ENCODE measurements around the gene MAMSTR. TPM values are rescaled to one million over a fixed set of nuclear protein-coding genes. Genes with fewer than 3 reads are reported as not detected.

MAMSTR gene, protein sequence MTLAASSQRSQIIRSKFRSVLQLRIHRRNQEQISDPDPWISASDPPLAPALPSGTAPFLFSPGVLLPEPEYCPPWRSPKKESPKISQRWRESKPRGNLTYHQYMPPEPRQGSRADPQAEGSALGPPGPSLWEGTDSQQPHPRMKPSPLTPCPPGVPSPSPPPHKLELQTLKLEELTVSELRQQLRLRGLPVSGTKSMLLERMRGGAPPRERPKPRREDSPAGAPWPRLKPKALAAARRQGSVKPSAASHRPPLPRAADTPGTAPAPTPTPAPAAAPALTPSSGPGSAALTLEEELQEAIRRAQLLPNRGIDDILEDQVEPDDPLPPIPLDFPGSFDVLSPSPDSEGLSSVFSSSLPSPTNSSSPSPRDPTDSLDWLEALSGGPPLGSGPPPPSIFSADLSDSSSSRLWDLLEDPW
- 0.18 to 0.42 TPM (median 0.34 TPM) in 5 replicates for total RNA-seq (2022; extraction: Qiagen RNA extraction)

DNA sequence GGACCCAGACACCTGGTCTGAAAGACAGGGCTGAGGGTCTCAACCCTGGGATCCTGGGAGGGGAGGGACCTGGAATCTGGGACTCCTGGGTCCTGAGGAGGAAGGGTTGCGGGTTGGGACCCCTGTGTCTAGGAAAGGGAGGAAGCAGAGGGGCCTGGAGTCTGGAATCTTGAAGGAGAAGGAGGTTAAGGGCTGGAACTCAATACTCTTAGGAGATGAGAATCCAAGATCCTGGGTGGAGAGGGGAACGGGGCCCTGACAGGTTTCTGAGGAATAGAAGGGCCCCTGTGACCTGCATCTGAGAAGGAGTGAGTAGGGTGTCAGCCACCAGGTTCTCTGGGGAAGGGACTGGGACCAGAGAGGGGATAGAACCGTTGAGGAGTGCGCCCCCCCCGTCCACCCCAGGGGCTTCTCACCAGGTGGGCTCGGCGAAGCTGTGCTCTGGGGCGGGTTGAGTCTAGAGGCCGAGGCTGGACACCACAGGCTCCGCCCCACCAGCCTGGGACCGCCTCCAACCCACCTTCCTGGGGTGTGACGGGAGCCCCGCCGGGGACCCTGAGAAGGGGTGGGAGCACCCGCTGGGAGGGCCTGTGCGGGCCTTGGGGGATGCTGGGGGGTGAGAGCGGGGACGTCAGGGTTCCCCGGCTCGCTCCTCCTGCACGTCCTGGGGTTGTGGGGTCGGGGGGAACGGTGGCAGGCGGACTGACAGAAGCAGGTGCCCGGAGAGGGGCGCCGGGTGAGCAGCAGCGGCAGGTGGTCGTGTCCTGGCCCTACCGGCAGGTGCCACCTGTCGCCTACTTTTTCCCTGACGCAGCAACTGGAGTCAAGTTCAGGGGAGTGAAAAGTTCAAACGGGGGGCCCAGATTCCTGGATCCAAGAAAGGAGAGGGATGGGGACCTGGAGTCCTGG lies at the start of gene MAMSTR:
Gene MAMSTR (minus strand): TSS at position 463 of the 909 bp plus-strand sequence. CDS start 694 bp downstream, outside the sequence.

DNA sequence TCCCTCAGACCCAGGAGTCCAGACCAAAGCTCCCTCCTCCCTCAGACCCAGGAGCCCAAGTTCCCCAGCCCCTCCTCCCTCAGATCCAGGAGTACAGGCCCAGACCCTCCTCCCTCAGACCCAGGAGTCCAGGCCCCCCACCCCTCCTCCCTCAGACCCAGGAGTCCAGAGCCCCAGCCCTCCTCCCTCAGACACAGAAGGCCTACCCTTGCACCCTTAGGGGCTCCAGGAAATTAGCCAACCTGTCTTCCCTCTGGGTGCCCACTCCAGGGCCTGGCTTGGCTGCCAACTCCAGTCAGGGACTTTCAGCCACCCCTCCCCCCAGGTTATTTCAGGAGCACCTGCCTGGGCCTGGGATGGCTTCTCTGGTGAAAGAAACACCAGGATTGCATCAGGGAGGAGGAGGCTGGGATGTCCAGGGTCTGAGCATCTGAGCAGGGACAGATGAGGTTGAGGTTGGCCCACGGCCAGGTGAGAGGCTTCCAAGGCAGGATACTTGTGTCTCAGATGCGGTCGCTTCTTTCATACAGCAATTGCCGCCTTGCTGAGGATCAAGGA lies 35.6 kb upstream of the MAMSTR start, which contains the start of gene FGF21:
Gene FGF21 (plus strand): TSS at position 441 of the 558 bp plus-strand sequence. CDS start 713 bp downstream, outside the sequence.

DNA sequence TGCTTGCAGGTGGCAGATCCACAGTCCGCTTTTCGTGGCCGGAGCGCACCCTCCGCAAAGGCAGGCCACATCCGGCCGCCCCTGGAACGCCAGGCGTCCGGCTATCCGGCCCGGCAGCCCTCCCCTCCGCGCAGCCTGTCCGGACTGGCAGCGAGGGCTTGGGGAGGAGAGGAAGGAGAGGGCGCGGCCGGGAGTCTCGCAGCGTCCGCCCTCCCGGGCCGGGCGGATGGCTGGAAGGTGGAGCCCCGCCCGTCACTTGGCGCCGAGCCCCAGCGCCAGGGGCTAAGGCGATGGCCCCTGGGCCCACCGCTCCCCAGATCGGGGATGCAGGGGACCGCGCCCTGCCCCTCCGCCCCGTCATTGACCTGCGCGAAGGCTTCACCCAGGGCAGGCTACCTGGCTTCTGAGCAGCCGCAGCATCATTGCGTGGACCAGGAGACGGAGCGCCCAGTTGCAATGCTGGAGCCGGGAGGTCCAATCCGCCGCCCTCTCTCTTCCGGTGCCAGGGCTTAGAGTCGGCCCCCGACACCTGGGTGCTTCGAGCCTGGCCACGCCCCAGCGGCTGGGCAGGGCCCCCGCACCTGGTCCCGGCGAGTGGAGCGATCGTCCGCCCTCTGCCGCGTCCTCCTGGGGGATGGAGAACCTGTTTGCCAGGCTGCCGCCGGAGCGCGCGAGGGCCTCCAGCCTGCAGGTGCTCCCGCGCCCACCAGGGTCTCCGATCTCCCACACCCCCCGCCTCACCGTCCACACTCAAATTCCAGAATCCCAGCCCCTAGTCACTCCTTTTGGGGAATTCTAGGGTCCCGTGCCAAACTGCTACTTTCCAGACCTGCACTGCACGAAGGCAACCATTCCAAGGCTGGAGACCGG lies 33.2 kb upstream of the MAMSTR start, which contains the start of gene FUT1:
Gene FUT1 (minus strand): TSS at position 146 of the 870 bp plus-strand sequence. CDS start 1,360 bp downstream, outside the sequence.

DNA sequence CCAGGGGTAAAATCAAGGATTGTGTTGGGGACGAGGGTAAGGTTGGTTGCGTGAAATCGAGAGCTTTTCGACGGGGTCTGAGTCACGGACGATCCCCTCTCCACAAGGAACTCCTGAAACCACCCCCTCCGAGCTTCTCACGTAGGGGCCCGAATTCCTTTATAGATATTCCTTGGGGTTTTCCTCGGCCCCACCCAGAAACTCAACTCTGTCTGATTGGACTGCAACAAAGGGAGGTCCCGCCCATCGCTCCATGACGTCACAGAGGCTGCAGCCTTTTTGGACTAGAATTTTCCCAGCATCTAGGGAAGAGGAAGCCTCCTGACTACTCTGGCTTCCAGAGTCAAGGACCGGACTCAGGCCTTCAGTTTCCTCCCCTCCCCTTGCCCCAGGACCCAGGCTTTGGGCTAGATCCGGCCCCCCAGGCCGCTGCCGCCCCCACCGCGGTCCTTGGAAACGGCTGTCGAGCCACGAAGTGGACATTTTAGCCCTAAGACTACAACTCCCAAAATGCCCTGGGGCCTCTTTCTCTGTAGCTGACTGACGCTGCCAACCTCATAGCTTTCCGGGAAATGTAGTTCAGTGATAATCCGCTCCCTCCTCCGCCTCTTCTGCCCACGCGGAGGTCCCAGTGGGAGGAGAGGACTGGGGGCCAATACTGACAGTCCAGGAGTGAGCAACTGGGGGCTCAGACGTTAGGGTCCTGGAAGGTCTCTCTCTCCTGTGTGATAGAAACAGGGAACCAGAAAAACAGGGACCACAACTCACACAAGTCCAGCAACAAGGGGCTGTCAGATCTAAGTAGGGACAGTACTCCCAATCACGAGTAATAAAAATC lies 27.4 kb upstream of the MAMSTR start, which contains the start of gene IZUMO1:
Gene IZUMO1 (minus strand): TSS at position 172 of the 838 bp plus-strand sequence. CDS start 1,050 bp downstream, outside the sequence.

DNA sequence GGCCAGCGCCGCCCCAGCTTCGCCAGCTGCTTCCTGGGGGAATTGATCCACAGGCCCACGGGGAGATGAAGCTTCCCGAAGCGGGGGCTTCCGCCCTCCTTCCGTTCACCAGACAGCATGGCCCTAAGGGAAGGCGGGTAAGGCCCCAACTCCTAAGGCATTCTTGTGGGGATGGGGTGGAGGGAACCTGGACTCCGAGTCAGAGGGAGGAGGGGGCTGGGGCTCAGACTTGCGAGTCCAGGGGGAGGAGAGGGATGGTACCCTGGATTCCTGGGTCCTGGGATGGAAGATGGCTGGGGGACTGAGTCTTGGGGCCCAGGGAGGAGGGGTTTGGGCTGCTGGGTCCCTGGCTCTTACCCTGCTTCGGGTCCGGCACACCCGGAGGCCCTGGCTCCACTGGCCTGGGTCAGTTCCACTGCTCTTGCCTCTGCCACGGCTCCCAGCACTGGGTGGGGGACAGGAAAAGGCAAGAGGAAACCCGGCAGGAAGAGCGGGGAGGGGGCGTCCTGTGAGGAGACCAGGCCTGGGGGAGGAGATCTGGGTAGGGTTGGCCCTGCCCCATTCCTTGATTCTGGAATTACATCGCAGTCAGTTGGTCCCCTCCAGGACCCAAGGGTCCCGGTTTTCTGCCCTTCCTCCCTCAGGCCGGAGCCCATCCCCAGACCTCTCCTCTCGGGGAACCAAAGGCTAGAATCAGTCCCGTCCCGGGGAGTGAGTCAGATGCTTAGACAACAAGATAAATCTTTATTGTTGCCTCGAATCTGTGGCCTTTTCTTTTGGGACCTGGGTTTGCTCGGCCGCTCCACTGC lies 20.8 kb upstream of the MAMSTR start, which contains the start of gene RASIP1:
Gene RASIP1 (minus strand): TSS at position 447 of the 809 bp plus-strand sequence. CDS start 328 bp downstream, at position 119.

DNA sequence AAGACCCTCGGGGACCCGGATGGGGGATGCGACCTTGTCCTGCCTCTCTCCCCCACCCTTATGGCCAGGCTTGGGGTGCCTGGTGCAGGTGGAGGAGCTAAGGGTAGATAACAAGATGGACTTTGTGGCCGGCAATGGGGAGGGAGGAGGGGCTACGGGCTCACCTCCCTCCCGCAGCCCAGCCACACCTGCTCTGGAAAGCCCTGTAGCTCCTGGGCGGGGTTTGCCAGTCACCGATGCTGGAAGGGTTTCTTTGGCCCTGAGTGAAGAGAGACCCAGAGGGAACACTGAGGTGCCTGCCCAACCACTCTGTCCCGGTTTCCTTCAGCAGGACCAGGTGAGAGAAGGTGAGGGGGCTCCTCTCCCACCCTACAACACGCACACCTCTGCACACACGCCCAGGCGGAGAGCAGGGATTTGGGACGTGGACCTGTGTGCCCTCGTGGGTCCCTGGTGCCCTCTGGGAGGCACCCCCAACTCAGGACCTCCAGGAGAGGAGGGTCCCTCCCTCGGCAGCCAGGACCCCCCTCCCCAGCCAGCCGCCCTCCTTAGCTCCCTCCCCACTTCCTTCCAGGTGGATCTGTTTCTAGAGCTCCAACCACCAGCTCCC lies 23.7 kb downstream of the MAMSTR start, which contains the start of gene FUT2:
Gene FUT2 (plus strand): TSS at position 229 of the 610 bp plus-strand sequence. CDS start 6,986 bp downstream, outside the sequence.

DNA sequence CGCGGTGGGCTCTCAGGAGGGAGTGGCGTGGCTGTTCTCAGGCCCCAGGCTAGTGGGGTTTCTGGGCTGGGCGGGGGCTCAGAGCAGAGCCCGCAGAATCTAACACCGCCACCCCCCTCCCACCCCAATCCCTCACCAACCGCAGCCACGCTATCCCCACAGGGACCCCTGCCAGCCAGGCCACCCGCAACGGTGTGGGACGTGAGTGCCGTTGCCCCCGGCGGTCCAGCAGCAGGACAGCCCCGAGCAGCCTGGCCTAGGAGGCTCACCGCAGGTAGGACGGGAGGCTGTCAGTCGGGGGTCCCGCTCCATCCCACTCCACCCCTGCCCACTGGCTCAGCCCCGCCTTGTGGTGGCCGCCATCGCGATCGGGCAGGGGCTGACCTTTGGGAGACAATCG lies 46.5 kb downstream of the MAMSTR start, which contains the start of gene NTN5:
Gene NTN5 (minus strand): TSS at position 24 of the 400 bp plus-strand sequence. CDS start 2,031 bp downstream, outside the sequence.

Other genes with a start within 250 kb of the MAMSTR start
- gene LMTK3, start 207.9 kb downstream of the MAMSTR start, total RNA-seq (2022; extraction: Qiagen RNA extraction) = 2.1 to 5.4 TPM (median 4.9 TPM) in 5 replicates
- 14.1 to 18.6 TPM (median 16.0 TPM) in 5 replicates for gene SULT2B1, start 167.6 kb downstream of the MAMSTR start, total RNA-seq (2022; extraction: Qiagen RNA extraction)
- gene SPACA4, start 113.0 kb downstream of the MAMSTR start, total RNA-seq (2022; extraction: Qiagen RNA extraction) = not detected in 5 replicates
- gene FAM83E, start 104.6 kb downstream of the MAMSTR start, total RNA-seq (2022; extraction: Qiagen RNA extraction) = 0.14 to 0.42 TPM (median 0.22 TPM) in 5 replicates
- gene RPL18, start 100.5 kb downstream of the MAMSTR start, total RNA-seq (2022; extraction: Qiagen RNA extraction) = 3,098 to 3,568 TPM (median 3,229 TPM) in 5 replicates
- gene SPHK2, start 100.2 kb downstream of the MAMSTR start, total RNA-seq (2022; extraction: Qiagen RNA extraction) = 10.0 to 16.5 TPM (median 13.6 TPM) in 5 replicates
- gene DBP, start 82.3 kb downstream of the MAMSTR start, total RNA-seq (2022; extraction: Qiagen RNA extraction) = 1.0 to 2.9 TPM (median 2.5 TPM) in 5 replicates
- 7.9 to 13.4 TPM (median 9.7 TPM) in 5 replicates for gene CA11, start 73.5 kb downstream of the MAMSTR start, total RNA-seq (2022; extraction: Qiagen RNA extraction)
- gene NTN5, start 46.7 kb downstream of the MAMSTR start, total RNA-seq (2022; extraction: Qiagen RNA extraction) = 0.07 to 0.19 TPM (median 0.10 TPM) in 4 of 5 replicates, not detected in the other
- not detected in 5 replicates for gene FUT2, start 23.8 kb downstream of the MAMSTR start, total RNA-seq (2022; extraction: Qiagen RNA extraction)
- gene RASIP1, start 20.9 kb upstream of the MAMSTR start, total RNA-seq (2022; extraction: Qiagen RNA extraction) = 0.43 to 0.82 TPM (median 0.59 TPM) in 5 replicates
- gene IZUMO1, start 27.2 kb upstream of the MAMSTR start, total RNA-seq (2022; extraction: Qiagen RNA extraction) = not detected in 5 replicates
- gene FUT1, start 32.9 kb upstream of the MAMSTR start, total RNA-seq (2022; extraction: Qiagen RNA extraction) = 0.04 to 0.10 TPM (median 0.05 TPM) in 5 replicates
- gene FGF21, start 35.8 kb upstream of the MAMSTR start, total RNA-seq (2022; extraction: Qiagen RNA extraction) = not detected in 5 replicates
- 51.8 to 64.0 TPM (median 60.0 TPM) in 5 replicates for gene BCAT2, start 91.3 kb upstream of the MAMSTR start, total RNA-seq (2022; extraction: Qiagen RNA extraction)
- gene HSD17B14, start 116.8 kb upstream of the MAMSTR start, total RNA-seq (2022; extraction: Qiagen RNA extraction) = 12.3 to 15.1 TPM (median 12.8 TPM) in 5 replicates
- gene PLEKHA4, start 148.9 kb upstream of the MAMSTR start, total RNA-seq (2022; extraction: Qiagen RNA extraction) = 1.2 to 2.0 TPM (median 1.8 TPM) in 5 replicates
- gene PPP1R15A, start 152.7 kb upstream of the MAMSTR start, total RNA-seq (2022; extraction: Qiagen RNA extraction) = 81.6 to 126 TPM (median 104 TPM) in 5 replicates
- gene TULP2, start 179.0 kb upstream of the MAMSTR start, total RNA-seq (2022; extraction: Qiagen RNA extraction) = not detected in 5 replicates
- gene NUCB1, start 180.6 kb upstream of the MAMSTR start, total RNA-seq (2022; extraction: Qiagen RNA extraction) = 201 to 205 TPM (median 202 TPM) in 5 replicates
- 0.80 to 2.3 TPM (median 1.2 TPM) in 5 replicates for gene DHDH, start 214.0 kb upstream of the MAMSTR start, total RNA-seq (2022; extraction: Qiagen RNA extraction)
- gene BAX, start 235.2 kb upstream of the MAMSTR start, total RNA-seq (2022; extraction: Qiagen RNA extraction) = 272 to 378 TPM (median 341 TPM) in 5 replicates
- gene FTL, start 245.6 kb upstream of the MAMSTR start, total RNA-seq (2022; extraction: Qiagen RNA extraction) = 17,118 to 23,794 TPM (median 18,268 TPM) in 5 replicates

Data from A549 treated with Mapracorat at 1 μM for 4 hours (cell line).